ENCODE results near the gene HEATR5A. TPM values are rescaled to one million over a fixed set of nuclear protein-coding genes. Genes with fewer than 3 reads are reported as not detected.
A peak's percentile ranks its signal among the peaks of the same experiment; 100 is the strongest.

Gene HEATR5A
- total and polyA plus RNA-seq, 9 of the 15 experiments (the other 6 are each of a cell fraction or from before 2014, with no cell fraction given), result 8.0 to 50.9 (median 23.0) TPM

DNA sequence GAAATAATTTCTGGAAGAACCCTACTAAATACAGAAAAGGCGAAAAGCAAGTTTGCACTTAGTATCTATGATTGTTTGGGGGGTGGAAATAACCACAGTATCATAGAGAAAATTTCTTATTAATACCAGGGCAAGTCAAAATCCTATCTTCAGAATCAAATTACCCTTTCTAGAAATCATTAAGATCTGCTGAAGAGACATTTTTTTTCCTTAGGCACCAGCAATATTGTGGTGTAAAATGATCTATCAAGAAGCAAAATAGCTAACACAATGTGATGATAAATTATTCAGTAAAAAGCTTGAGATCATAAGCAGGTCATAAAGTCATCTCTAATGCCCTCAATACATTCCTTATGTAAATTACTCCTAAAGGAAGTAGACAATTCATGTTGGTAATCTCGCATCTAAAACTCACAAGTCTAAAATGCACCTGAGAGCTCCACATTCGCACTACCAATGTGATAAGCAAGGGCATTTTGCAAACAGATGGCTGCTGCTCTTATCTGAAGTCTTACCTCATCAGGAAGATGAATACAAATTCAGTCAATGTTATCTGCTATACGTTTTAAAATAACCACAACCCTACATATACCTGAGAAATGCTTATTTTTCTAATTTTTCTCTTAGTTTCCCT is 14.6 kb downstream of the HEATR5A start:
- FAIRE-seq, result no peak
- no peak for TF ChIP-seq CC2D1A (IDR thresholded peaks at IDR 0.05)
- no peak for TF ChIP-seq OTX1 (CRISPR knock-in tag; IDR thresholded peaks at IDR 0.05)
- TF ChIP-seq, protein P1, sequence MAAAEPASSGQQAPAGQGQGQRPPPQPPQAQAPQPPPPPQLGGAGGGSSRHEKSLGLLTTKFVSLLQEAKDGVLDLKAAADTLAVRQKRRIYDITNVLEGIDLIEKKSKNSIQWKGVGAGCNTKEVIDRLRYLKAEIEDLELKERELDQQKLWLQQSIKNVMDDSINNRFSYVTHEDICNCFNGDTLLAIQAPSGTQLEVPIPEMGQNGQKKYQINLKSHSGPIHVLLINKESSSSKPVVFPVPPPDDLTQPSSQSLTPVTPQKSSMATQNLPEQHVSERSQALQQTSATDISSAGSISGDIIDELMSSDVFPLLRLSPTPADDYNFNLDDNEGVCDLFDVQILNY (CRISPR knock-in tag; IDR thresholded peaks at IDR 0.05), result no peak
- TF ChIP-seq, protein P2, sequence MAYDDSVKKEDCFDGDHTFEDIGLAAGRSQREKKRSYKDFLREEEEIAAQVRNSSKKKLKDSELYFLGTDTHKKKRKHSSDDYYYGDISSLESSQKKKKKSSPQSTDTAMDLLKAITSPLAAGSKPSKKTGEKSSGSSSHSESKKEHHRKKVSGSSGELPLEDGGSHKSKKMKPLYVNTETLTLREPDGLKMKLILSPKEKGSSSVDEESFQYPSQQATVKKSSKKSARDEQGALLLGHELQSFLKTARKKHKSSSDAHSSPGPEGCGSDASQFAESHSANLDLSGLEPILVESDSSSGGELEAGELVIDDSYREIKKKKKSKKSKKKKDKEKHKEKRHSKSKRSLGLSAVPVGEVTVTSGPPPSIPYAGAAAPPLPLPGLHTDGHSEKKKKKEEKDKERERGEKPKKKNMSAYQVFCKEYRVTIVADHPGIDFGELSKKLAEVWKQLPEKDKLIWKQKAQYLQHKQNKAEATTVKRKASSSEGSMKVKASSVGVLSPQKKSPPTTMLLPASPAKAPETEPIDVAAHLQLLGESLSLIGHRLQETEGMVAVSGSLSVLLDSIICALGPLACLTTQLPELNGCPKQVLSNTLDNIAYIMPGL (CRISPR knock-in tag; IDR thresholded peaks at IDR 0.05), result no peak
- TF ChIP-seq TAL1 (IDR thresholded peaks at IDR 0.05), result peak; percentile 47; the same call in 1 of the 2 replicates
- TF ChIP-seq DIDO1 (tag; IDR thresholded peaks at IDR 0.05; ENCODE audit: low read depth), result no peak
- TF ChIP-seq, protein P3, sequence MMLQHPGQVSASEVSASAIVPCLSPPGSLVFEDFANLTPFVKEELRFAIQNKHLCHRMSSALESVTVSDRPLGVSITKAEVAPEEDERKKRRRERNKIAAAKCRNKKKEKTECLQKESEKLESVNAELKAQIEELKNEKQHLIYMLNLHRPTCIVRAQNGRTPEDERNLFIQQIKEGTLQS (IDR thresholded peaks at IDR 0.05), result peak; percentile 19; the same call in 1 of the 2 replicates
- TF ChIP-seq, protein P3 (CRISPR knock-in tag; conservative IDR thresholded peaks at IDR 0.05), result no peak
- no peak for TF ChIP-seq NUFIP1 (IDR thresholded peaks at IDR 0.05; ENCODE audit: partially characterized antibody)
- TF ChIP-seq CBFA2T3 (IDR thresholded peaks at IDR 0.05), result peak; percentile 59
- no peak for TF ChIP-seq TSC22D4 (tag; IDR thresholded peaks at IDR 0.05)
- no peak for TF ChIP-seq ZNF311 (CRISPR knock-in tag; IDR thresholded peaks at IDR 0.05)
- no peak for TF ChIP-seq RAD51 (IDR thresholded peaks at IDR 0.05; ENCODE audit: borderline replicate concordance, low read depth)
- TF ChIP-seq SREBF1 (IDR thresholded peaks at IDR 0.05; ENCODE audit: borderline replicate concordance, low read depth, low read length), result no peak
- TF ChIP-seq KHSRP (IDR thresholded peaks at IDR 0.05), result no peak
- TF ChIP-seq ARID1B (IDR thresholded peaks at IDR 0.05), result peak; percentile 44; the same call in 1 of the 2 replicates
- TF ChIP-seq KAT7 (CRISPR knock-in tag; IDR thresholded peaks at IDR 0.05; ENCODE audit: borderline replicate concordance), result no peak
- TF ChIP-seq CCAR2 (IDR thresholded peaks at IDR 0.05; ENCODE audit: low read depth, low read length), result no peak
- TF ChIP-seq, protein P4, sequence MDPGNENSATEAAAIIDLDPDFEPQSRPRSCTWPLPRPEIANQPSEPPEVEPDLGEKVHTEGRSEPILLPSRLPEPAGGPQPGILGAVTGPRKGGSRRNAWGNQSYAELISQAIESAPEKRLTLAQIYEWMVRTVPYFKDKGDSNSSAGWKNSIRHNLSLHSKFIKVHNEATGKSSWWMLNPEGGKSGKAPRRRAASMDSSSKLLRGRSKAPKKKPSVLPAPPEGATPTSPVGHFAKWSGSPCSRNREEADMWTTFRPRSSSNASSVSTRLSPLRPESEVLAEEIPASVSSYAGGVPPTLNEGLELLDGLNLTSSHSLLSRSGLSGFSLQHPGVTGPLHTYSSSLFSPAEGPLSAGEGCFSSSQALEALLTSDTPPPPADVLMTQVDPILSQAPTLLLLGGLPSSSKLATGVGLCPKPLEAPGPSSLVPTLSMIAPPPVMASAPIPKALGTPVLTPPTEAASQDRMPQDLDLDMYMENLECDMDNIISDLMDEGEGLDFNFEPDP (CRISPR knock-in tag; IDR thresholded peaks at IDR 0.05), result no peak

More for the DNA sequence above, 14.6 kb downstream of the HEATR5A start:
- no peak overlapping the region for H3K4me3 ChIP-seq
- ChIA-PET CTCF (ENCODE audit: low intra/inter-chr PET ratio) (no interaction called here), POLR2A (interaction anchor here (2.1 to 2.3 kb wide), 2 partner anchors 10 to 14 kb away, joined by 8 to 10 read pairs; partner anchors contain the start of gene HEATR5A)
- no peaks in the 10 kb centered on the region for H3K27me3 ChIP-seq (ENCODE audit: control insufficient read depth in 2 of 2, insufficient read depth in 2 of 2, low read length in 2 of 2)
- H3K4me1 ChIP-seq (replicated peaks in 1 of 2; ENCODE audit: control insufficient read depth in 2 of 2, insufficient read depth in 2 of 2, low read length in 2 of 2), result peaks cover 0 to 3% of the 10 kb centered on the region in 2 experiments; a peak in 3 of 5 replicates
- no peaks in the 10 kb centered on the region for H3K9me1 ChIP-seq (ENCODE audit: control insufficient read depth, insufficient read depth, low read length)
- H2AFZ ChIP-seq (ENCODE audit: low read depth, low read length), result no peak overlapping the region
- peaks cover 15% of the 10 kb centered on the region; the same call in 2 of the 3 replicates for H3K36me3 ChIP-seq (ENCODE audit: control insufficient read depth, insufficient read depth, low read length)
- no peak for ATAC-seq
- no TSS peak for BruUV-seq (replicated peaks)
- H3K4me2 ChIP-seq (ENCODE audit: insufficient read depth, low read length), result no peak overlapping the region
- no peaks in the 10 kb centered on the region for H3K9me3 ChIP-seq (replicated peaks; ENCODE audit: control insufficient read depth, insufficient read depth, low read depth, low read length)
- in situ Hi-C loops (cut with MboI) (no loop called here), intact Hi-C loops (cut with micrococcal nuclease) (no loop called here)
- H3K79me2 ChIP-seq (ENCODE audit: control insufficient read depth, insufficient read depth, low read length), result peaks cover 17% of the 10 kb centered on the region
- no peak overlapping the region for H3K9ac ChIP-seq (ENCODE audit: insufficient read depth in 1 of 2, low read depth in 2 of 2, low read length in 2 of 2)
- no peaks in the 10 kb centered on the region; the same call in 1 of the 2 replicates for H4K20me1 ChIP-seq (replicated peaks; ENCODE audit: control insufficient read depth, insufficient read depth, low read length)
- WGBS (ENCODE audit: insufficient coverage, low coverage, missing lambda C conversion rate), result 32% methylated on average over 4 of the region's 4 CpGs
- H3K27ac ChIP-seq (ENCODE audit: extremely low read depth, low read depth, low read length), result no peak overlapping the region
- DNase-seq (ENCODE audit: extremely low read depth in 1 of 4, low spot score in 3 of 4), result peak in 1 of 4 experiments; percentile 17
